OCI-LY1 (cell line): ENCODE data around the gene KRTAP5-8.
"Not testable (repeated sequence)": the region's sequence is repeated elsewhere in the genome, so short reads cannot be mapped to it uniquely, and the experiment has no call there.

Experiments used
- CTCF ChIP-seq: fragments of 200-600 bp; sonication (generic), shearing (Covaris generic); IDR thresholded peaks from 2 replicates; pipeline ENCODE4 v1.5.1; 2017; ENCODE audit warnings: mild to moderate bottlenecking, antibody characterized with exemption, low read length, moderate library complexity, mixed read lengths
- EZH2 ChIP-seq: fragments of 200-600 bp; sonication (generic), shearing (Covaris generic); IDR thresholded peaks from 2 replicates; pipeline ENCODE4 v1.8.0; 2017; ENCODE audit warnings: borderline replicate concordance, mixed run types, mild to moderate bottlenecking, antibody characterized with exemption, low read length, moderate library complexity, mixed read lengths

- not testable (repeated sequence) for TF ChIP-seq CTCF, EZH2
These were observed 41.7 kb downstream of the KRTAP5-8 start for GRCh38 chr11:71579513-71579912.
